HEK293 (cell line): ENCODE results near the gene ABCB9.
A peak's percentile ranks its signal among the peaks of the same experiment; 100 is the strongest.

ENCODE experiments used
- IKZF3 ChIP-seq: fragments of 450-650 bp; IDR thresholded peaks from 2 replicates; pipeline ENCODE4 v1.5.0; 2018; ENCODE audit warnings: missing biosample characterization, mild to moderate bottlenecking, missing genetic modification characterization, moderate library complexity
- KLF7 ChIP-seq: fragments of 450-650 bp; formaldehyde crosslinking; IDR thresholded peaks from 2 replicates; pipeline ENCODE4 v1.5.1; 2016; ENCODE audit warnings: missing biosample characterization, missing genetic modification characterization, borderline replicate concordance
- MZF1 ChIP-seq: fragments of 450-650 bp; formaldehyde crosslinking; IDR thresholded peaks from 2 replicates; pipeline ENCODE4 v1.5.1; 2017; ENCODE audit warnings: missing biosample characterization, missing genetic modification characterization, borderline replicate concordance
- OVOL3 ChIP-seq: fragments of 450-650 bp; formaldehyde crosslinking; IDR thresholded peaks from 2 replicates; pipeline ENCODE4 v1.5.1; 2016; ENCODE audit warnings: missing biosample characterization, missing genetic modification characterization
- SP2 ChIP-seq: fragments of 450-650 bp; formaldehyde crosslinking; IDR thresholded peaks from 2 replicates; pipeline ENCODE4 v1.5.1; 2016; ENCODE audit warnings: missing biosample characterization, missing genetic modification characterization
- ZBTB20 ChIP-seq: fragments of 450-650 bp; formaldehyde crosslinking; IDR thresholded peaks from 2 replicates; pipeline ENCODE4 v1.5.1; 2016; ENCODE audit warnings: missing biosample characterization, missing genetic modification characterization
- ZBTB21 ChIP-seq: fragments of 450-650 bp; formaldehyde crosslinking; IDR thresholded peaks from 2 replicates; pipeline ENCODE4 v1.5.1; 2017; ENCODE audit warnings: missing biosample characterization, missing genetic modification characterization
- ZBTB48 ChIP-seq: fragments of 450-650 bp; formaldehyde crosslinking; IDR thresholded peaks from 2 replicates; pipeline ENCODE4 v1.5.1; 2016; ENCODE audit warnings: missing biosample characterization, missing genetic modification characterization
- ZNF121 ChIP-seq: fragments of 450-650 bp; formaldehyde crosslinking; IDR thresholded peaks from 2 replicates; pipeline ENCODE4 v1.5.1; 2016; ENCODE audit warnings: missing biosample characterization, missing genetic modification characterization
- ZNF274 ChIP-seq, 2 experiments: fragments of 200-500 bp in 1 of 2; fragments of 450-650 bp in 1 of 2; sonication (Bioruptor generic) in 1 of 2; formaldehyde crosslinking in 1 of 2; IDR thresholded peaks; 2 replicates each; pipeline versions ENCODE4 v1.5.1 to v1.6.1; 2014 to 2016; ENCODE audit warnings: borderline replicate concordance in 1 of 2, inconsistent platforms in 1 of 2, low read length in 1 of 2, missing biosample characterization in 1 of 2, missing genetic modification characterization in 1 of 2
- ZNF394 ChIP-seq: fragments of 450-650 bp; formaldehyde crosslinking; IDR thresholded peaks from 2 replicates; pipeline ENCODE4 v1.5.1; 2016; ENCODE audit warnings: missing biosample characterization, missing genetic modification characterization, mild to moderate bottlenecking, moderate library complexity, borderline replicate concordance
- ZNF404 ChIP-seq: fragments of 450-650 bp; formaldehyde crosslinking; IDR thresholded peaks from 2 replicates; pipeline ENCODE4 v1.5.1; 2017; ENCODE audit warnings: missing biosample characterization, missing genetic modification characterization
- ZNF416 ChIP-seq: fragments of 450-650 bp; formaldehyde crosslinking; IDR thresholded peaks from 2 replicates; pipeline ENCODE4 v1.5.1; 2016; ENCODE audit warnings: missing biosample characterization, missing genetic modification characterization
- ZNF561 ChIP-seq: fragments of 450-650 bp; IDR thresholded peaks from 2 replicates; pipeline ENCODE4 v1.5.1; 2018; ENCODE audit warnings: missing biosample characterization, missing genetic modification characterization, borderline replicate concordance
- ZNF585B ChIP-seq: fragments of 450-650 bp; formaldehyde crosslinking; IDR thresholded peaks from 2 replicates; pipeline ENCODE4 v1.5.1; 2016; ENCODE audit warnings: missing biosample characterization, missing genetic modification characterization
- ZNF623 ChIP-seq: fragments of 450-650 bp; formaldehyde crosslinking; IDR thresholded peaks from 2 replicates; pipeline ENCODE4 v1.5.1; 2016; ENCODE audit warnings: missing biosample characterization, missing genetic modification characterization
- ZNF664 ChIP-seq: fragments of 450-650 bp; formaldehyde crosslinking; IDR thresholded peaks from 2 replicates; pipeline ENCODE4 v1.5.1; 2016; ENCODE audit warnings: missing biosample characterization, missing genetic modification characterization
- ZNF670 ChIP-seq: fragments of 450-650 bp; formaldehyde crosslinking; IDR thresholded peaks from 2 replicates; pipeline ENCODE4 v1.5.1; 2016; ENCODE audit warnings: missing biosample characterization, missing genetic modification characterization, low read depth
- ZNF747 ChIP-seq: fragments of 450-650 bp; formaldehyde crosslinking; IDR thresholded peaks from 2 replicates; pipeline ENCODE4 v1.5.1; 2016; ENCODE audit warnings: missing biosample characterization, missing genetic modification characterization
- ZNF792 ChIP-seq: fragments of 450-650 bp; formaldehyde crosslinking; IDR thresholded peaks from 2 replicates; pipeline ENCODE4 v1.5.1; 2016; ENCODE audit warnings: missing biosample characterization, missing genetic modification characterization
- ZNF843 ChIP-seq: fragments of 450-650 bp; formaldehyde crosslinking; IDR thresholded peaks from 2 replicates; pipeline ENCODE4 v1.5.1; 2016; ENCODE audit warnings: missing biosample characterization, missing genetic modification characterization
- TF ChIP-seq, protein P1 (sequence below): fragments of 450-650 bp; formaldehyde crosslinking; IDR thresholded peaks from 2 replicates; pipeline ENCODE4 v1.5.1; 2016; ENCODE audit warnings: missing biosample characterization, missing genetic modification characterization
- TF ChIP-seq, protein P2 (sequence below): fragments of 450-650 bp; formaldehyde crosslinking; IDR thresholded peaks from 2 replicates; pipeline ENCODE4 v1.5.1; 2016; ENCODE audit warnings: missing biosample characterization, missing genetic modification characterization
- TF ChIP-seq, protein P3 (sequence below): fragments of 450-650 bp; formaldehyde crosslinking; IDR thresholded peaks from 2 replicates; pipeline ENCODE4 v1.5.1; 2016; ENCODE audit warnings: missing biosample characterization, missing genetic modification characterization

The ABCB9 gene

DNA sequence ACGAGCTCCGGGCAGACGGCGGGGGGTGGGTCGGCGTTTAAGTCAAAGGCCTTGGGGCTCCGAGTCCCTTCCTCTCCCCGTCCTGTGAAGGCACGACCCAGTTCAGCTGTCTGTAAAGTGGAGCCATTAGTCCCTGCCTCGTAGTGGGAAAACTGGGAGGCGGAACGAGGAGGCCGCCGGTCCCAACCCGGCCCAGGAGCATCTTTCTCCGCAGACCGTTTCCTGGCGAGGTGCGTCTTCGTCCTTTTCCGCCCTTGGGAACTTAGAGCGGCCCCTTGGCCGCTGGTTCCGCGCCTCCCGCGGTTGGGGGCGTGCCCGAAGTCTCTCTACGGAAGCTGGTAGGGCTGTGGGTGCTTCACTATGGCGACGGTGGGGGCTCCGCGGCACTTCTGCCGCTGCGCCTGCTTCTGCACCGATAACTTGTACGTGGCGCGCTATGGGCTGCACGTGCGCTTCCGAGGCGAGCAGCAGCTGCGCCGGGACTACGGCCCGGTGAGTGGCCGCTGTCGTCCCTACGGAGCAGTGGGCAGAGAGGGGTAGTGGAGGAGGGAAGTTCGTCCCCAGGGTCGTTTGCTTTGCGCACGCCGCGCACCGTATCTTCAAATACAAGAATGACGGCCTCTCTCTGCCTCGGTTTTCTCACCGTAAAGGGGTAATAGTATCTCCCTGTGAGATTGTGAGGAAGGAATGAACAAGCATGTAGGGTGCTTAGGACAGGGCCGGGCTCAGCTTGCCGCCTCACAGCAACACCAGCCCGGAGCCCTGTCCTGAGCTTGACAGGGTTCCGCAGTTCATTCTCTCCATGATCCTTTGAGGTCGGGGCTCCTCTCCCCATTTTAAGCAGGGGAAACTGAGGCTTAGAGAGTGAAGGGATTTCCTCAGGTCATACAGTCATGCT is 8.9 kb upstream of the ABCB9 start, which contains the start of gene OGFOD2 (continued):
- TF ChIP-seq SP2: peak; percentile 37
- no peak for TF ChIP-seq ZNF843 (tag by site-specific recombination)
- no peak for TF ChIP-seq ZNF792 (tag by site-specific recombination)
- TF ChIP-seq ZNF121: no peak
- no peak for TF ChIP-seq ZNF416 (tag by site-specific recombination)
- TF ChIP-seq KLF7 (tag by site-specific recombination): no peak
- no peak for TF ChIP-seq ZNF664 (tag by site-specific recombination)
- TF ChIP-seq ZNF274 (IDR thresholded peaks at IDR 0.05; ENCODE audit: low read length): no peak
- TF ChIP-seq ZNF274 (tag by site-specific recombination; IDR thresholded peaks at IDR 0.05; ENCODE audit: borderline replicate concordance): no peak
- TF ChIP-seq OVOL3 (tag by site-specific recombination): no peak
- no peak for TF ChIP-seq ZNF623 (tag by site-specific recombination)
- TF ChIP-seq ZNF585B: no peak
- TF ChIP-seq, protein P1, sequence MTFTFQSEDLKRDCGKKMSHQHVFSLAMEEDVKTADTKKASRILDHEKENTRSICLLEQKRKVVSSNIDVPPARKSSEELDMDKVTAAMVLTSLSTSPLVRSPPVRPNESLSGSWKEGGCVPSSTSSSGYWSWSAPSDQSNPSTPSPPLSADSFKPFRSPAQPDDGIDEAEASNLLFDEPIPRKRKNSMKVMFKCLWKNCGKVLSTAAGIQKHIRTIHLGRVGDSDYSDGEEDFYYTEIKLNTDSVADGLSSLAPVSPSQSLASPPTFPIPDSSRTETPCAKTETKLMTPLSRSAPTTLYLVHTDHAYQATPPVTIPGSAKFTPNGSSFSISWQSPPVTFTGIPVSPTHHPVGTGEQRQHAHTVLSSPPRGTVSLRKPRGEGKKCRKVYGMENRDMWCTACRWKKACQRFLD (tag by site-specific recombination): no peak
- peak; percentile 77 for TF ChIP-seq ZBTB20
- no peak for TF ChIP-seq MZF1 (tag by site-specific recombination)
- no peak for TF ChIP-seq ZNF747
- TF ChIP-seq ZNF404 (tag by site-specific recombination): no peak
- TF ChIP-seq ZBTB21 (tag by site-specific recombination): 0 out of 2 replicates have a peak, but pooled peaks have one; percentile 19
- TF ChIP-seq IKZF3: 0 out of 2 replicates have a peak, but pooled peaks have one; percentile 23
- TF ChIP-seq ZNF394: no peak
- no peak for TF ChIP-seq ZNF561
- peak; percentile 100 for TF ChIP-seq ZBTB48 (tag by site-specific recombination)
- TF ChIP-seq, protein P2, sequence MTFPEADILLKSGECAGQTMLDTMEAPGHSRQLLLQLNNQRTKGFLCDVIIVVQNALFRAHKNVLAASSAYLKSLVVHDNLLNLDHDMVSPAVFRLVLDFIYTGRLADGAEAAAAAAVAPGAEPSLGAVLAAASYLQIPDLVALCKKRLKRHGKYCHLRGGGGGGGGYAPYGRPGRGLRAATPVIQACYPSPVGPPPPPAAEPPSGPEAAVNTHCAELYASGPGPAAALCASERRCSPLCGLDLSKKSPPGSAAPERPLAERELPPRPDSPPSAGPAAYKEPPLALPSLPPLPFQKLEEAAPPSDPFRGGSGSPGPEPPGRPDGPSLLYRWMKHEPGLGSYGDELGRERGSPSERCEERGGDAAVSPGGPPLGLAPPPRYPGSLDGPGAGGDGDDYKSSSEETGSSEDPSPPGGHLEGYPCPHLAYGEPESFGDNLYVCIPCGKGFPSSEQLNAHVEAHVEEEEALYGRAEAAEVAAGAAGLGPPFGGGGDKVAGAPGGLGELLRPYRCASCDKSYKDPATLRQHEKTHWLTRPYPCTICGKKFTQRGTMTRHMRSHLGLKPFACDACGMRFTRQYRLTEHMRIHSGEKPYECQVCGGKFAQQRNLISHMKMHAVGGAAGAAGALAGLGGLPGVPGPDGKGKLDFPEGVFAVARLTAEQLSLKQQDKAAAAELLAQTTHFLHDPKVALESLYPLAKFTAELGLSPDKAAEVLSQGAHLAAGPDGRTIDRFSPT (tag by site-specific recombination): peak; percentile 86
- TF ChIP-seq, protein P3, sequence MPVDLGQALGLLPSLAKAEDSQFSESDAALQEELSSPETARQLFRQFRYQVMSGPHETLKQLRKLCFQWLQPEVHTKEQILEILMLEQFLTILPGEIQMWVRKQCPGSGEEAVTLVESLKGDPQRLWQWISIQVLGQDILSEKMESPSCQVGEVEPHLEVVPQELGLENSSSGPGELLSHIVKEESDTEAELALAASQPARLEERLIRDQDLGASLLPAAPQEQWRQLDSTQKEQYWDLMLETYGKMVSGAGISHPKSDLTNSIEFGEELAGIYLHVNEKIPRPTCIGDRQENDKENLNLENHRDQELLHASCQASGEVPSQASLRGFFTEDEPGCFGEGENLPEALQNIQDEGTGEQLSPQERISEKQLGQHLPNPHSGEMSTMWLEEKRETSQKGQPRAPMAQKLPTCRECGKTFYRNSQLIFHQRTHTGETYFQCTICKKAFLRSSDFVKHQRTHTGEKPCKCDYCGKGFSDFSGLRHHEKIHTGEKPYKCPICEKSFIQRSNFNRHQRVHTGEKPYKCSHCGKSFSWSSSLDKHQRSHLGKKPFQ: no peak
- no peak for TF ChIP-seq ZNF670 (tag by site-specific recombination)
